AG08395 (cell line): ENCODE results near the gene WASF2.
A peak's percentile ranks its signal among the peaks of the same experiment; 100 is the strongest.
"Not testable (repeated sequence)": the region's sequence is repeated elsewhere in the genome, so short reads cannot be mapped to it uniquely, and the experiment has no call there.

Experiments
- DNase-seq: peaks from one replicate; pipeline ENCODE4 v3.0.0; 2012; ENCODE audit warnings: mixed read lengths, low spot score

The WASF2 gene

DNA sequence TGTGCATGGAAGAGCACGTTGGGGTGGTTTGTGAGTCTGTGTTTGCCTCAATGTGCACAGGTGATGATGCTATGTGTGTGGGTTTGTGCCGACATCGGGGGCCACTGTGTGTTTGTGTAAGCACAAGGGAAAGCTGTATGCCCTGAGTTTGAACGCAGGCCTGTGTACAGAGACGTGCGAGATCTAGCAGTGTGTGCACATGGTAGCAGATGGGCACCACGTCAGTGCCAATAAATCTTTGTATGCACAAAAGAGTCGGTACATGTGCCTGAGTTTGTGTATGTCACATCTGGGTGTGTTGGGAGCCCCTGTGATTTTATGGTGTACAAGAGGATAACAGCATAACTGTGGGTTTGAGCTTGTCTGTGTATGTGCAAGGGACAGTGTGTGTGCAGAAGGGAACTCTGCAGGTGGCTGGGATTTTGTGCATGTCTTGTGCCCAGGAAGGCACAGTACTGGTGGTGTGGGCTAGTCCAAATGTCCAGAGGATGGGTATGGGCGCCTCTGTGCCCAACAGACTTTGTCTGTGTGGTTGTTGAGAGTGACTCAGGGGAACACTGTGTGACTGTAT, 32.0 kb upstream of the WASF2 start:
- no peak for DNase-seq

DNA sequence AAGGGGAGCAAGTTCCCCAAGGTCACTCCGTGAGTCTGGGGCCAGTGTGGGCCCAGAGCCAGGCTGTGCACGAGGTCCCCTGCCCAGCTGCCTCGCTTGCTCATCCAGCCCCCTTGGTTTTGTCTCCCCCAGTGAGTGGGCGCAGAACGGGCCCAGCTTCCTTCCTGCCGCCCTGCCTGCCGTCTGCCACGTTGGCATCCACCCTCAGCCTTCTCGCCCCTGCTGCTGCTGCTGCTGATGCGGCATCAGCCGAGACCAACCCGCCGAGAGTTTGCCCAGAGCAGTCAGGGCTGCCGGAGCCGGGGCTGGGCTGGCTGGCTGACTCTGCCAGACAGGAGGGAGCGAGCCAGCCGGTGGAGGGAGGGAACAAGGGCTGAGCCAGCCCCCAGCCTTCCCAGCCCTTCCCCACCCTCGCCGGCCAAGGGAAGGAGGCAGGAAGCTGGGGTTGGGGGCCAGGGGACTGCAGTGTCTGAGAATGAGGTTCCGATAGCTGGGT, 31.4 kb upstream of the WASF2 start:
- no peak for DNase-seq

DNA sequence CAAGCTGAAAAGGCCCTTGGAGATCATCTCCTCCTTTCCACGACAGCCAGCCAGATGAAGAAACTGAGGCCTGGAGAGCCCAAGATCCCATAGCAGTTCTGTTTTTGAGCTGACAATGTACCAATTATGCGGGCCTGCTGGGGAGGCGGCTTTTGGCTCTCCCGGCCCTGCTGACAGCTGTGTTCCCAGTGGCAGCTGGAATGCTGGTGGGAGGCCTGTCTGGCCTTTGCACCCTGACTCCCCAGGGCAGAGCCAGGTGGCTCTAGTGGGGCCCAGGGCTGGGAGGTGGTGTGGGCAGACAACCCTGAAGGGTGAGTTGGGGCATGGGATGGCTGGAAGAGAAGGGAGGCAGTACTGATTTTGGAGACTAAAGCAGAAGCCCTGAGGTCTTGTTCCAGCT, 30.7 kb upstream of the WASF2 start:
- DNase-seq, result no peak

DNA sequence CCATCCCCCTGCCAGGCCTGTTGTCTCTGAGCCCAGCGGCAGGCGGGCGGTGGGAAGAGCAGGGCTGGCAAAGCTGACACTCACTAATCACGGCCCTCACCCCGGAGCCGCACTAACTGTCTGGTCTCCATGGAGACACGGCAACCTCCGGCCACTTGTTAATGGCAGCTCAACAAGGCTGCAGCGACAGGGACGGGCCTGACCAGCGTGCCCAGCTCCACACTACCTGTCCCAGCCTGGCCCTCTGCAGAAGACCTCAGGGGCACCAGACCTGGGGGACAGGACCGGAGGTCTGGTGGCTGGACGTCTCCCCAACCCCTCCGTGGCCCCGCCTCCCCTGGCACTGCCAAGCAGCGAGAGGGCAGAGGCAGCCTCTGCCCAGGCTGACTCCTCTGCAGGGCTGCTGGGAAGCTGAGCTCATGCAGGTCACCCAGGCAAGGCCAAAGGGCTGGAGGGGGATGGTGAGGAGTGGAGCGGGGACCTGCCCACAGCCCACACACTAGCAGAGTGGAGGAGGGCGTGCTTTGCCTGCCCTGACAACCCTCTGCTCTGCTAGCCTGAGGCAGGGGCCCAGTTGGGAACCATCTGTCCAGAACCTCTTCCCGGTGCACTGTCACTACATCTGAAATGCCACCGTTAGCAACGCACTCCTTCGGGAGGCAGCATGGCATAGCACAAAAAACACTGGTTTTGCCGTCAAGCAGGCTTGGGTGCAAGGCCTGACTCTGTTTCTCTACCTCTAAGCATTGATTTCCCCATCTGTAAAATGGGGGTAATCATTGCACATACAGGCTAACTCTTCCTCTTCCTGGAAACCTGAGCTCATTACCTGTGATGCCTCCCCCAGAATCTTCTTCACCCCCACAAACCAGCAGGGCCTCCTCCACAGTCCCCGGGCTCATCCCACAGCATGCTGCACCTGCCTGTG, 29.6 kb upstream of the WASF2 start:
- no peak for DNase-seq

DNA sequence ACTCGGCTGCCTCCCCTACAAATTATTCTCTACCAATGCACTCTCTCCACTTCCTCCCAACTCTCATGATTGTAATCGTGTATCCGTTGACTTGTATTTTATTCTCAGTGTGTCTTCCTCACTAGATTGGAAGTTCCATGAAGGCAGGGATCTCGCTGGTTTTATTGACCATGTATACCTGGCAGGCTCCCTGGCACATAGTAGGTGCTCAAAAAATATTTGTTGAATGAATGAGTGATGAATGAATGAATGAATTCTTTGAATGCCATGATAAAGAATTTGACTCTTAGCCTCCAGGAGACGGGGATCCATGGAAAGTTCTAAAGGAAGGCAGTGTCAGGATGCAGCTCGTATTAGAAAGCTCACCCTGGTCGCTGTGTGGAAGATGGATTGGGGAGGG, 28.8 kb upstream of the WASF2 start:
- no peak for DNase-seq

DNA sequence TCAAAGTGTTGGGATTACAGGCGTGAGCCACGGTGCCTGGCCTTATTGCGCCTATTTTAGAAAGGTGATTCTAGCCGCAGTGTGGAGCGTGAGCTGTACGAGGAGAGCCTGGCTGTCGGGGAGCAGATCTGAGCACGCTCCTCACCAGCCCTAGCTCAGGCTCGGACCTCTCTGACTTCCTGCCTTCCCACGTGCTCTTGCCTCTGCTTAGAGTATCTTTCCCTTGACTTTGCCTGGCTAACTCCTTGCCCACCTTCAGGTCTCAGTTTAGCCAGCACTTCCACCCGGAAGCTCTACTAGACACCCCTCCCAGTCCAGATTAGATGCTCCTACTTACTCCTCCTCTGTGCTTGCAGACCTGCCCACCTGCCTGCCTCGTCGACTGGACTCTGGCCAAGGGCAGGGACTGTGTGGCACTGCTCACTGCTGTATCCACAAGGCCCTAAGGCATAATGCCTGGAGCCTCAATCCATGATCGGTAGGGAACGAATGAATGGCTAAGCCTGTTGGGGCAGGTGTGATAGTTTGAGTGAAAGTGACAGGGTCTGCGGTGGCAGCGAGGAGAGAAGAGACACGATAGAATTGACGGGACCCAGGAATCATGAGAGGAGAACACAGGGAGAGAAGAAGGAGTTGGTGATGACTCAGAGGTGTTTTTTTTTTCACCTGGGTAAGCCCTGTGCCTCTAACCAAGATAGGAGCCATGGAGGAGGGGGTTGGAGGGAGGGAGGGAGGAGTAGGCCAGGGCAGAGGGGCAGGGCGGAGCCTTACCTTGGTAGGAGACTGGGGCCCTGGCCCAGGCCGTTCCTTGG, 28.1 kb upstream of the WASF2 start:
- no peak for DNase-seq

DNA sequence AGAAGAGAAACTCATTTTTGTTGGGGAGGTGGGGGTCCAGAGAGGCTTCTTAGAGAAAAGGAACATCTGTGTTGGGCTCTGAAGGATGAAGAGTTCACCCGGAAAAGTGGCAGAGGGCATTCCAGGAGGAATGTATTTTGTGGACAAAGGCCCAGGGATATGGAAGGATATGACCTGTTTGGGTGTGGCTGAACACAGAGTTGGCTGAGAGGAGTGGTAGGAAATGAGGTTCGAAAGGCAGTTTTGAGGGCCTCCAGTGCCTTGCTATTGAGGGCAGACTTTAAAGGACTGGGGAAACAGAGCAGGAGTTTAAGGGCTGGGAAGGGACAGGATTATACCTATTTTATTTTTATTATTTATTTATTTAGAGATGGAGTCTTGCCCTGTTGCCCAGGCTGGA, 27.3 kb upstream of the WASF2 start:
- no peak for DNase-seq

DNA sequence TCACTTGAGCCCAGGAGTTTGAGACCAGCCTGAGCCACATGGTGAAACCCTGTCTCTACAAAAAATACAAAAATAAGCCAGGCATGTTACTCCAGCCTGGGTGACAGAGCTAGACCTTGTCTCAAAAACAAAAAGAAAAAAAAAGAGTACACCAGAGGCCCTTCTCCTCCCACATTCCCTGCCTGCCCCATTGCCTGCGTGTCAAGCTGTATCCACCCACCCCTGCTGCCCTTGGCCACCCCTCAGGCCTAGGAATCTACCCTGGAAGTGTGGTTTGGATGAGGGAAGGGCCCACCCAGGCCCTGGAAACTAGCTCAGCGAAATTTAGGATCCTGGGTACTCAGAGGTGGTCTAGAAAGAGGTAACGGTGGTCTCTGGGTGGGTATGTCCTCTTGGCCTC, 25.7 kb upstream of the WASF2 start:
- DNase-seq, result no peak

DNA sequence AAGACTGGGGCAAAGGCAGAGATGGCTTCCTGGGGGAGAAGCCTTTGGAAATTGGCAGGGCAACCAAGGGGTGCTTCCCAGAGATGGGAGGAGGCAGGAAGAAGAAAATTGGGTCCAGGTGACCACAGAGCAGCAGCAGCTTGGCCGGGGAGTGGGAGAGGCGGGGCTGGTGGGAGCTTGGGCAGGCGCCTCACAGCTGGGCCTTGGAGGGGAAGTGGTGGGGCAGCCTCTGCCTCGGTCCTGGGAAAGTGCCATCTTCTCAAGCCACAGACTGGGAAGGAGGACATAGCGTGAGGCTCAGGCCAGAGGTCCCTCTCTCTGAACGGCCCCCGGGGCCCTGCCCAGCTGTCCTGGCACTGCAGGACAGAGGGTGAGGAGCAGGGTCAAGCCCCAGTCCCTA, 24.0 kb upstream of the WASF2 start:
- DNase-seq, result no peak

DNA sequence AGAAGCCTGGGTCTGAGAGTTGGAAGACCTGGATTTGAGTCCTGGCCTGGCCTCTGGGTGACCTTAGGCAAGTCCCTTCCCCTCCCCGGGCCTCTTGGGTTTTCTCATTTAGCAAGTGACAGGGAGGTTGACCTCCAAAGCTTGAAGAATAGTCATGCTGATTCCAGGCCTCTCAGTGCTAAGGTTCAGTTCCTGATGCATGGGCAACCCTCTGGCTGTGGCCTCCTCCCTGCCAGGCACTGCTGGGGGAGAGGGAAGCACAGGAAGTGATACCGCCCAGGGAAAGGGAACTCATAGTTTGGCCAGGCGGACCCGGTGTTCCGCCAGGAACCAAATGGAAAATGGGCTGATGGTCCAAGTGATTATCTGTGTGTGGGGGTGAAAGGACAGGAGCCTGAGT, 23.6 kb upstream of the WASF2 start:
- no peak for DNase-seq

DNA sequence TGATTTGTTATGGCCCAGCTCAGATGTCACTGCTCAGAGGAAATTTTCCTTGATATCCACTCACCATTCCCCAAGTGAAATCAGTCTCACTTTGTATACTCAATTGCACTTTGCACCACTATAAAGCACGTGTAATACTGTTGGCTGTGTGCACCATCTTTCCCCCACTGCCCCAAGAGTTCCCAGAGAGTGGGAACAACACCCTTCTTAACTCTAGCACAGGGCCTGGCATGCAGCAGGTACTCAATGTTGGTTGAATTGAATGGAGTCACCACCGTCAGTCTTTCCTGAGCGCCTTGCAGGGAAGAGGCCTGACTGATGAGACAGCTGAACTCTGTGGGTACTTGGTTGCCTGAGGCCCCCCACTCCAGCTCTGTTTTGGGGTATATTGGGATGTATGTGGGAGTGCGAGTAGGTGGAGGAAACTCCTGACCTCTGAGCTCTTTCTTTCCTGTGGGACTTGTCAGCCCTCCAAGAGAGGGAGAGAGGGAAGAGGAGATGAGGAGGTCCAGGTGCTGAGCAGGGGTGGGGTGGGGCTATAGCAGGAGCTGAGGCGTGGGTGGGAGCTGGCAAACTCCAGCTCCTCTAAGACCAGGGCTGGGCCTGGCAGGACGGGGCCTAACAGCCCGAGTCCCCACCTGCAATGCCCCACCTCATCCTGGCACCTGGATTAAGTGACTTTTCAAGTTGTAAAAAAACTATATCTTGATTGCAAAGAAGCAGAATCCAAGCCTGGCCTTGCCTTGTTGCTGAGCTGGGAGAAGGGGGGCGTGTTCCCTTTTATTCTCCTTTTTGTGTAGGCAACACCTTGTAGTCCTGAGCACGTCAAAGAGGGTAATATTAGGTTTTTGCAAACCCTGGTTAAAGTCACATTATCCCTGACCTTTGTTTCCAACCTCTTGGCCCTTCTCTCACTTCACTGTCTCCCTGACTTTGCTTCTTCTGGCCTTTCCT, 19.4 kb upstream of the WASF2 start:
- DNase-seq, result no peak

DNA sequence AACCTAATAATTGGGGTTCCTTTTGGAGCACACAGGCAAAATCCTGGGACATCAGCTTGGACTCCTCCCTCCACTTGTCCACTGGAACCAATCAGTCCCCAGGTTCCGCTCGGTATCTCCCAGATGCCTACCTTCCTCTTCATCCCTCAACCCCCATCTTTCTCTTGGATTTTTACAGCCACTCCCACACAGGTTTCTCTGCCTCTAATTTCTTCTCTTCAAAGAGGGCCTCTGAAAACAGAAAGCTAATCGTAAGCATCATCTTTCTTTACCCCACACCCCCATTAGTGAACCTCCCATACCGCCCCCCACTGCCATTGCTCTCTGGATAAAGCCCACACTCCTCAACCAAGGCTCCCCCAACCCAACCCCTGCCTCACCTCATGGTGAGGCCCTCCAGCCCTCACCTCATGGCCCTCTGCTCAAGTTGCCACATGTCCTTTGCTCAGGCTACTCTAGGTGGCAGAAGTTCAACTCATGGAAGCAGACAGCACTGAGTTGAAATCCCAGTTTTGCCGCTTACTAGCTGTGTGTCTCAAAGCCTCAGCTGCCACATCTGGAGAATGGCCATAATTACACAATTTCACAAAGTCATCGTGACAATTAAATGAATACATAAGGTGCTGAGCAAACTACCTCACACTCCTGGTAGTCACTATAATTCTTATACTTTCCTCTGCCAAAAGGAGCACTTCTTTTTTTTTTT, 18.1 kb upstream of the WASF2 start:
- no peak for DNase-seq

DNA sequence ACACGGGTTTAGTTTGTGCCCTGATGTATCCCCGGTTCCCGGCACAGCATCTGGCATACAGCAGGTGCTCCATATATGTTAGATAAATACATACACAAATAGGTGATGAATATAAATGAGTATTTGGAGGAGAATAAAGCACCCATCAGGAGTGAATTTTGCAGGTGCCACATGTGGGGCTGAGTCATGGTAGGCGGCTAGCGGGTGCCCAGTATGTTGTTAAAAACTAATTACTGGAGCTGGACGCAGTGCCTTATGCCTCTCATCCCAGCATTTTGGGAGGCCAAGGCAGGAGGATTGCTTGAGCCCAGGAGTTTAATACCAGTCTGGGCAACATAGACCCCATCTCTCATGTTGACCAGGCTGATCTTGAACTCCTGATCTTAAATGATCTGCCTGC, 16.7 kb upstream of the WASF2 start:
- DNase-seq, result no peak

DNA sequence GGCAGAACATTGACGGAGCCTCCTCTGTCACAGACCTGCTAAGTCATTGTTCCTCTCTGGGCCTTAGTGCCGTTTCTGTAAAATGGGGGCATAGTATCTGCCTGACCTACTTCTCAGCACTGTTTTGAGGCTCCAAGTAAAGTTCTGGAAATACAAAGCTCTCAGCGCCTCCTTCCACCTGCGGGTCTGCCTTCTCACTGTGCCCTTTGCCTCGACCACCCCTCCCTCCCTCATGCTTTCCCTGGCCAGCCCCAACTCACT, 15.4 kb upstream of the WASF2 start:
- no peak for DNase-seq

DNA sequence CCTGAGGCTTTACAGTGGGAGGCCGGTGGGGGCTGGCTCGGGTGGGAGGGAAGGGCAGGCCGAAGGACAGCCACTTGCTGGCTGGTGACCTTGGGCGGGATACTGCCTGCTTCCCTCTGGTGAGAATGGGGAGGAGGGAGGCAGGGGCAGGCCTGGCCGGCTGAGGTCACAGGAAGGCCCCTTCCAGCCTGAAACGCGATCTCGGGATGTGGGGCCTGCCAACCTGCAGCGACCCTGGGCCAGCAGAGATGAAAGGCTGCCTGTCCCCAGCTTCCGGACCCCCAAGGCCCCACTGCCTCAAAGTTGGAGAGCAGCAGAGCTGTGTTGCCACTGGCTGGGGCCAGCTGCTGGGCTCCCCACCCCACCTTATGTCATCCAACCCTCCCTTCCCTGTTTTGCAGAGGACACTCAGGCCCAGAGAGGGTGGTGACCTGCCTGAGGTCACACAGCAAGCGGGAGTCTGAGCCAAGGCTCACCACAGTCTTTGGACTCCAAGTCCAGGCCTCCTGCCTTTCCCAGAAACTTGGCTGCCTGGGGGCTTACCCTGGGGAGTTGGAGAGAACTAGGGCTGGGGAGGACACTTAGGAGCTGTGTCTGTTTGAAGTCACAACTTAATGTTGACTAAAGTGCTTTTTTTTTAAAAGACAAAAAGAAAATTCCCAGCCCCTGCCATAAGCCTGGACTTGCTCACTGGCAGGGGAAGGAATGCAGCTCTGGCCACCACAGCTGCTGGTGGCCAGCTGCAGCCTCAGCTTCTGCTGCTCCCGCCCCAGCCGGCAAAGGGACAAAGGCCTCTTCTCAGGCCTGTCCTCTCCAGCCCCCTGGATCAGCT, 14.8 kb upstream of the WASF2 start:
- DNase-seq, result peak; percentile 74

DNA sequence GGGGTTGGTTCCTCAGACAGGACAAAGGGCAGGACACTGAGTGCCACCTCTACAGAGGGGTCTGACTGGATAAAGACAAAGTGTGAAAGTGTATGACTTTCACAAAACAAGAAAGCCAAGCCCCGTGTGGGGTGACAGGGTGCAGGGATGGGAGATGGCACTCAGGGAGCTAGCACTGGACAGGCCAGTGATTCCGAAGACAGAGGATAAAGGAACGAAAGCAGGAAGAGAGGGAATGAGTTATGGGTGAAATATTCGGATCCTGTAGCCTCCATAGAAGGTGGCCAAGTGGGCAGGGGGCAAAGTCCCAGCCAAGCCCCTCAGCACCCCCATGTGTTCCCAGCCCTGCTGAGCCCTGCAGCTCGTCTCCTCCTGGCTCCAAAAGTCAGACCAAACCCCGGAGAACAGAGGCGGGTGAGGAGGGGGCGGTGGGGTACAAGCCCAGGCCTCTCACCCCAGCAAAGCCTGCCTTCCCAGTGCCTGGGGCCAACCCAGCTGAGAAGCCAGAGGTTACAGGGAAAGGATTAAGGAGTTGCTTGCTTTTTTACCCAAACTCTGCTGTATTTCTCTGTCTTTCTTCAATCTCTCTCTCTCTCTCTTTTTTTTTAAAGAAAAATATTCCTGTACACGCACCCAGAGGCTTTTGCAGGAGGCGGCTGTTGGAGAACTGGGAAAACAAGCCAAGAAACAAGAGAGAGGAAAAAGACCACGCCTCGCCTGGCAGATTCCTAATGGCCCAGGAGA, 14.0 kb upstream of the WASF2 start:
- DNase-seq, result no peak

DNA sequence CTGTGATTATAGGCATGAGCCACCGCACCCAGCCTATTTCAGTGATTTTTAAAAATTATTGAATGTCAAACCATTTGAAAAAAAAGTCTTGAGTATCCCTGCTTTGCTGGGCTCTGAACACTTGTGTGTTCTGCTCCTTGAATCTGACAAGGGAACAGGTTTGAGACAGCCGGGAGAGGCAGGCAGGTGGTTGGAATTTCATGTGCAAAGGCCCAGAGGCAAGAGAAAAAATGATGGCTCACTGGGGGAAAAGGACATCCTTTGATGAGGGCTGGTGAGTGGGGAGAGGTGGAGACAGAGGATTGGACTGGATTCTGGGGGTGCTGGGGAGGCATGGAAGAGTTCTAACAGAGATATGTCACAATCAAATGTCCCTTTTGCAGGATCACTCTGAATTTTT, 13.1 kb upstream of the WASF2 start:
- no peak for DNase-seq

DNA sequence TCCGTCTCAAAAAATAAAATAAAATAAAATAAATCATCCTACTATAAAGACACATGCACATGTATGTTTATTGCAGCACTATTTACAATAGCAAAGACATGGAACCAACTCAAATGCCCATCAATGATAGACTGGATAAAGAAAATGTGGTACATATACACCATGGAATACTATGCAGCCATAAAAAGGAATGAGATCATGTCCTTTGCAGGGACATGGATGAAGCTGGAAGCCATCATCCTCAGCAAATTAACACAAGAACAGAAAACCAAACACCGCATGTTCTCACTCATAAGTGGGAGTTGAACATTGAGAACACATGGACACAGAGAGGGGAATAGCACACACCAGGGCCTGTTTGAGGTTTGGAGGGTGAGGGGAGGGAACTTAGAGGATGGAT, 11.2 kb upstream of the WASF2 start:
- DNase-seq, result not testable (repeated sequence)

DNA sequence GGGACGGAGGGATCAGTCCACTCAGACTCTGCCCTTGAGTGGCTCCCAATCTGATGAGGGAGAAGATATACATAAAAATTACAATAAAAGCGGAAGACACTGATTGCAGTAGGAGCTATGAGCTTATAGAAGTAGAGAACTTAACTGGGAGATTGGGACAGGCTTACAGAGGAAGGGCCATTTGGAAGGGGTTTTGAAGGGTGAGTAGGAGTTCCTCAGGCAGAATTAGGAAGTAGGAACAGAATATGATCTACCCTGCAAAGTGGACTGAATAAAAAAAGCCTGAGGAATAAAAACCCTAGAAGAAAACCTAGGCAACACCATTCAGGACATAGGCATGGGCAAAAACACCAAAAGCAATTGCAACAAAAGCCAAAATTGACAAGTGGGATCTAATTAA, 9.2 kb upstream of the WASF2 start:
- DNase-seq, result no peak
